Memory B cell (primary cell): ENCODE measurements around the gene NFYB.

Experiments used
- ATAC-seq: fragments of 150-1000 bp; cut with Tn5 transposase; 2 replicates; pipeline ENCODE4 v1.10.0; 2021; ENCODE audit warnings: low read depth, mild to moderate bottlenecking, moderate library complexity
- DNase-seq, 2 donors: peaks; one replicate each; pipeline ENCODE4 v3.0.0; 2022; ENCODE audit warnings: low spot score in 2 of 2
- H3K27ac Mint-ChIP-seq: one replicate; pipeline ENCODE4 v1.8.0; 2022; ENCODE audit warnings: mild to moderate bottlenecking, moderate library complexity, mixed read lengths
- H3K27me3 Mint-ChIP-seq: one replicate; pipeline ENCODE4 v1.8.0; 2022; ENCODE audit warnings: mixed read lengths
- H3K36me3 Mint-ChIP-seq: one replicate; pipeline ENCODE4 v1.8.0; 2022; ENCODE audit warnings: mild to moderate bottlenecking, mixed read lengths
- H3K4me1 Mint-ChIP-seq: one replicate; pipeline ENCODE4 v1.8.0; 2022; ENCODE audit warnings: mixed read lengths
- H3K4me3 Mint-ChIP-seq: one replicate; pipeline ENCODE4 v1.8.0; 2022; ENCODE audit warnings: mild to moderate bottlenecking, moderate library complexity, mixed read lengths
- H3K9me3 Mint-ChIP-seq: one replicate; pipeline ENCODE4 v1.8.0; 2022; ENCODE audit warnings: mixed read lengths

The NFYB gene

DNA sequence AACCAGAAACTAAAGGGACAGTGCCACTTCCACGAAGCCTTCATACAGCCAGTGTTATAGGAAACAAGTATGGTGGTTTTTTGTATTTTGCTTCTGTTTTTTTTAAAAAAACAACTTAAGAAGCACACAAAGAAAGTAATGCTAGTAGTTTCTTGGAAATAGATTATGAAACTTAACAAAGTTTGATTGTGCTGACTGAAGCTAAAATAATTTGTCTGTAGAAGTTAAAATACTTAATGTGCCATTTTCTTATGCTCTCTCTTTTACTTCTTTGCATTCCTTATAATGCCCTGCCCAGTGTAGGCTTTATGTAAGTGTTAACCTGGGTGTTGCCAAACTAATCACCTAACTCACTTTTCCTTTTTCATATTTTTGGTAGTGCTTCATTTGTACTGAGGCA, 57.2 kb downstream of the NFYB start:
- ATAC-seq, result no peak
- no peak overlapping the region for H3K4me3 Mint-ChIP-seq
- no peak for DNase-seq
- H3K9me3 Mint-ChIP-seq, result no peaks in the 10 kb centered on the region
- H3K36me3 Mint-ChIP-seq, result peaks cover 22% of the 10 kb centered on the region
- H3K27ac Mint-ChIP-seq, result no peak overlapping the region
- no peaks in the 10 kb centered on the region for H3K27me3 Mint-ChIP-seq
- H3K4me1 Mint-ChIP-seq, result peaks cover 4% of the 10 kb centered on the region

GRCh38 chr12:104079024-104079423, 59.0 kb downstream of the NFYB start:
- peaks cover 4% of the 10 kb centered on the region for H3K4me1 Mint-ChIP-seq
- H3K27ac Mint-ChIP-seq, result no peak overlapping the region
- H3K36me3 Mint-ChIP-seq, result peaks cover 14% of the 10 kb centered on the region
- no peaks in the 10 kb centered on the region for H3K9me3 Mint-ChIP-seq
- H3K4me3 Mint-ChIP-seq, result no peak overlapping the region
- H3K27me3 Mint-ChIP-seq, result no peaks in the 10 kb centered on the region
- ATAC-seq (no peak), DNase-seq (no peak)

DNA sequence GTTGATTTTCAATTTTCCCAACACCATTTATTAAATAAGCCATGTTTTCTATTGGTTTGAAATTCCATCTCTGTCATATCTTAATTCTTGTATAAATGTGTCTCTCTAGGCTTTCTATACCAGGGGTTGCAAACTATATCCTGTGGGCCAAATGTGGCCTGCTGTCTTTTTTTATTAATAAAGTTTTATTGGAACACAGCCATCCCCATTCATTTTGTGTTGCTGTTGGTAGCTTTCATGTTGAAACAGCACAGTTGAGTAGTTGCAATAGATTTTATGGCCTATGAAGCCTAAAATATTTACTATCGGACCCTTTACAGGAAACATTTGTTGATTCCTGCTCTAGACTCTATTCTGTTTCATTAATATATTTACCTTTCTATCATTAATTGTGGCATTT, 64.3 kb downstream of the NFYB start:
- Mint-ChIP-seq H3K27ac (no peak overlapping the region), H3K27me3 (no peaks in the 10 kb centered on the region), H3K4me3 (no peak overlapping the region), H3K4me1 (peaks cover 4% of the 10 kb centered on the region), H3K36me3 (peaks cover 16% of the 10 kb centered on the region), H3K9me3 (no peaks in the 10 kb centered on the region)
- DNase-seq, result no peak
- ATAC-seq, result no peak

DNA sequence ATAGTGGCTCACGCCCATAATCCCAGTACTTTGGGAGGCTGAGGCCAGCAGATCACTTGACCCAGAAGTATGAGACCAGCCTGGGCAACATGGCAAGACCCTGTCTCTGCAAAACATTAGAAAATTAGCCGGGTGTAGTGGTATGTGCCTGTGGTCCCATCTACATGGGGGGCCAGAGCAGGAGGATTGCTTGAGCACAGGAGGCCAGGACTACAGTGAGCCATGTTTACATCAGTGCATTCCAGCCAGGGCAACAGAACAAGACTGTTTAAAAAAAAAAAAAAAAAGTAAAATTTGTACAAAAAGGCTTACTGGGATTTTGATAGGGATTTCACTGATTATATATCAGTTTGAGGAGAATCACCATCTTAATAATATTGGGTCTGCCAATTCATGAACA, 65.9 kb downstream of the NFYB start:
- Mint-ChIP-seq H3K9me3 (no peaks in the 10 kb centered on the region), H3K27me3 (no peaks in the 10 kb centered on the region), H3K4me3 (no peak overlapping the region), H3K4me1 (peaks cover 6% of the 10 kb centered on the region), H3K36me3 (peaks cover 18% of the 10 kb centered on the region), H3K27ac (no peak overlapping the region)
- DNase-seq (no peak), ATAC-seq (no peak)
